ENCODE results near the gene PVRIG.

The PVRIG gene

DNA sequence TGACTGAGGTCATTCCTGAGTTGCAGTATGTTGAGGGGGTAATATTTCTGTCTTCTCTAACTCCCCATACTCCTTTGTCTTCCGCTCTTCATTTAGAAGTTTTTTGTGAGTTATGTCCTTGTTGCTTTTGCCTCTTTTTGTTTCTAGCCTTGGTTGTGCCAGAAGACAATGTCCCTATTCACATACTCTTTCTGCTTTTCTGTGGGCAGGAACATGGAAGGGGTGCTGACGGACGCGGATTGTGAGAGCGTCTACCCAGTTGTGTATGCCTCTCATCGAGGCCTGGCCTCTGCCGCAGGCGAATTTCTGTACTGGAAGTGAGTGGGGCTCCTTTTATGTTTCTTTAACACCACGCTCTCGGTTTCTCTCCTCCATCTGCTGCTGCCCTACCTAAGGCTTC is 21.5 kb upstream of the PVRIG start:
- ChIA-PET POLR2A (no interaction called here), CTCF (no interaction called here)
- no peak for DNase-seq (ENCODE audit: extremely low spot score)
- no peak for TF ChIP-seq SUZ12 (IDR thresholded peaks at IDR 0.05)
- TF ChIP-seq LEF1 (IDR thresholded peaks at IDR 0.05; ENCODE audit: borderline replicate concordance): no peak
- TF ChIP-seq, protein P1, sequence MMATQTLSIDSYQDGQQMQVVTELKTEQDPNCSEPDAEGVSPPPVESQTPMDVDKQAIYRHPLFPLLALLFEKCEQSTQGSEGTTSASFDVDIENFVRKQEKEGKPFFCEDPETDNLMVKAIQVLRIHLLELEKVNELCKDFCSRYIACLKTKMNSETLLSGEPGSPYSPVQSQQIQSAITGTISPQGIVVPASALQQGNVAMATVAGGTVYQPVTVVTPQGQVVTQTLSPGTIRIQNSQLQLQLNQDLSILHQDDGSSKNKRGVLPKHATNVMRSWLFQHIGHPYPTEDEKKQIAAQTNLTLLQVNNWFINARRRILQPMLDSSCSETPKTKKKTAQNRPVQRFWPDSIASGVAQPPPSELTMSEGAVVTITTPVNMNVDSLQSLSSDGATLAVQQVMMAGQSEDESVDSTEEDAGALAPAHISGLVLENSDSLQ (IDR thresholded peaks at IDR 0.05): no peak
- no peak for TF ChIP-seq FOXM1 (IDR thresholded peaks at IDR 0.05; ENCODE audit: borderline replicate concordance)
- no peak for TF ChIP-seq ELF4 (IDR thresholded peaks at IDR 0.05)
- no peak for TF ChIP-seq ZNF384 (IDR thresholded peaks at IDR 0.05)
- TF ChIP-seq ARNT (IDR thresholded peaks at IDR 0.05): no peak
- no peak for TF ChIP-seq BHLHE40 (IDR thresholded peaks at IDR 0.05; ENCODE audit: borderline replicate concordance)
- TF ChIP-seq HDGF (IDR thresholded peaks at IDR 0.05; ENCODE audit: borderline replicate concordance): no peak
- no peak for TF ChIP-seq FOXK2 (IDR thresholded peaks at IDR 0.05)
- no peak for TF ChIP-seq L3MBTL2 (conservative IDR thresholded peaks at IDR 0.05)
- no peak for TF ChIP-seq TARDBP (IDR thresholded peaks at IDR 0.05)
- no peak for TF ChIP-seq CTBP1 (IDR thresholded peaks at IDR 0.05; ENCODE audit: borderline replicate concordance)
- TF ChIP-seq SP1 (IDR thresholded peaks at IDR 0.05): no peak
- TF ChIP-seq NFRKB (IDR thresholded peaks at IDR 0.05): no peak
- no peak for TF ChIP-seq FOXA1 (IDR thresholded peaks at IDR 0.05)

DNA sequence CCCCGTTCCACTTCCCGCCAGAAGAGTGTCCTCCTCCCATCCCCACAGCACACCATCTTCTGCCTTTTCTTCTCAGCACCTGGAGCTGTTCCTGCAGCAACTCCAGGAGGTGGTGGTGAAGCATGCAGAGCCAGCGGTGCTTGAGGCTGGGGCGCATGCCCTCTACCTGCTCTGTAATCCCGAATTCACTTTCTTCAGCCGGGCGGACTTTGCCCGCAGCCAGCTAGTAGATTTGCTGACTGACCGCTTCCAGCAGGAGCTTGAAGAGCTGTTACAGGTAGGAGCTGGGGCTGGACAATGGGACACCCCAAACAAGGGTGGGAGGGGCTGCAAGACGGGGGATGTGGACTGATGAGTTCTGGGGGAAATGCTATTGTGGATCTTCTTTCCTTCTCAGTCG is 19.1 kb upstream of the PVRIG start:
- DNase-seq (ENCODE audit: extremely low spot score): no peak
- ChIA-PET POLR2A (interaction anchor here (1.5 kb wide), 1 partner anchor 11 kb away, joined by 3 read pairs; no protein-coding TSS in a partner anchor), CTCF (no interaction called here)
- TF ChIP-seq FOXK2 (IDR thresholded peaks at IDR 0.05) (no peak), FOXA1 (IDR thresholded peaks at IDR 0.05) (no peak), SUZ12 (IDR thresholded peaks at IDR 0.05) (no peak), ELF4 (IDR thresholded peaks at IDR 0.05) (no peak), L3MBTL2 (conservative IDR thresholded peaks at IDR 0.05) (no peak), SP1 (IDR thresholded peaks at IDR 0.05) (no peak), ARNT (IDR thresholded peaks at IDR 0.05) (no peak), NFRKB (IDR thresholded peaks at IDR 0.05) (no peak), LEF1 (IDR thresholded peaks at IDR 0.05; ENCODE audit: borderline replicate concordance) (no peak), ZNF384 (IDR thresholded peaks at IDR 0.05) (no peak), BHLHE40 (IDR thresholded peaks at IDR 0.05; ENCODE audit: borderline replicate concordance) (no peak), CTBP1 (IDR thresholded peaks at IDR 0.05; ENCODE audit: borderline replicate concordance) (no peak), TARDBP (IDR thresholded peaks at IDR 0.05) (no peak)

DNA sequence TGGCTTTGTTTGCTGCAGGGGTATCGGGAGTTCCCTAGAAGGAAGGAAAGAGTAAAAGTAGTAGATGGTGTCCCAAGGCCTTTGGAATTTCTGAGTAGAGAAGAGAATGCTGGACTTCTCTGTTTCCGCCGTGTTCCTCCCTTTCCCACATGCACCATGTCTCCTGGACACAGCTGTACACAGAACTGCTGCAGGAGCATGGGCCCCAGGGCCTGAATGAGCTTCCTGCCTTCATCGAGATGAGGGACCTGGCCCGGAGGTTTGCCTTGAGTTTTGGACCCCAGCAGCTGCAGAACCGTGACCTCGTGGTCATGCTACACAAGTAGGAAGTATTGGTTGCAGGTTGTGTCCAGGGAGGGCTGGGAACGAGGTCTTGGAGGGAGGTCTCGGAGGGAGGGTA is 15.3 kb upstream of the PVRIG start:
- no peak for TF ChIP-seq HDGF (IDR thresholded peaks at IDR 0.05; ENCODE audit: borderline replicate concordance)
- TF ChIP-seq FOXA1 (IDR thresholded peaks at IDR 0.05): no peak
- no peak for TF ChIP-seq SUZ12 (IDR thresholded peaks at IDR 0.05)
- no peak for TF ChIP-seq CTBP1 (IDR thresholded peaks at IDR 0.05; ENCODE audit: borderline replicate concordance)
- TF ChIP-seq ARNT (IDR thresholded peaks at IDR 0.05): no peak
- no peak for TF ChIP-seq NFRKB (IDR thresholded peaks at IDR 0.05)
- no peak for TF ChIP-seq SP1 (IDR thresholded peaks at IDR 0.05)
- TF ChIP-seq FOXM1 (IDR thresholded peaks at IDR 0.05; ENCODE audit: borderline replicate concordance): no peak
- no peak for TF ChIP-seq L3MBTL2 (conservative IDR thresholded peaks at IDR 0.05)
- TF ChIP-seq BHLHE40 (IDR thresholded peaks at IDR 0.05; ENCODE audit: borderline replicate concordance): no peak
- no peak for TF ChIP-seq TARDBP (IDR thresholded peaks at IDR 0.05)
- TF ChIP-seq, protein P1 (IDR thresholded peaks at IDR 0.05): no peak
- ChIA-PET POLR2A (no interaction called here), CTCF (no interaction called here)
- DNase-seq (ENCODE audit: extremely low spot score): no peak

- CTCF ChIA-PET: interaction anchor here (1.5 to 1.8 kb wide), 2 partner anchors 20 to 76 kb away, joined by 3 to 5 read pairs; no protein-coding TSS in a partner anchor
- TF ChIP-seq ELF4 (IDR thresholded peaks at IDR 0.05): no peak
- DNase-seq (ENCODE audit: extremely low spot score): no peak
- POLR2A ChIA-PET: no interaction called here
These were observed 10.8 kb upstream of the PVRIG start for GRCh38 chr7:100208911-100209408.

DNA sequence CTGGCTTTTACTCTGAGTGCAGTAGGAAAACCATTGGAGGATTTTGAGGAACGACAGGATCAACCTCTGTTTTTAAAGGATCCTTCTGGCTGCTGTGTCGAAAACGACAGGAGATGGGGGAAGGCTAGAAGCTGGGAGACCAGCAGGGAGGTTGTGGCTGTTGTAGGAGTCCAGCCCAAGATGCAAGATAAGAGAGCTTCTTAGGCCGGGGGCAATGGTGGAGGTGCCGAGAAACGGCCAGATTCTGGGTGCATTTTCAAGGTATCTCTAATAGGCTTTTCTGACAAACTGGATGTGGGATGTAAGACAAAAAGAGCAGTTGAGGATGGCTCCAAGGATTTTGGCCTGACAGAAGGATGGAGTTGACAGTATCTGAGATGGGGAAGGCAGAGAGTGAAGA is 10.3 kb upstream of the PVRIG start:
- DNase-seq (ENCODE audit: extremely low spot score): no peak

DNA sequence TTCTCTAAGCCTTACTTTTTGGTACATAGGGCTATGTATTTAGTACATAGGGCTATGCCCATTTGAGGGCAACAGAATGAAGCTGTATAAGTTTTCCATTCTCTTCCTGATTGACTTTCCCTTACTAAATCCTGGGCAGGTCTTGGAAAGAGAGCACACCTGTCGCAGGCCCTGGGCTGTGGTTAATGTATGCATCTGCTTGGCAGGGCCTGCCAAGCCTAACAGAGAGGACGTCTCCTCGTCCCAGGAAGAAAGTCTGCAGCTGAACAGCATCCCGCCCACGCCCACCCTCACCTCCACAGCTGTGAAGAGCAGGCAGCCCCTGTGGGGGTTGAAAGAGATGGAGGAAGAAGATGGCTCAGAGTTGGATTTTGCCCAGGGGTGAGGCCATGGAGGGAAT is 8.9 kb upstream of the PVRIG start:
- DNase-seq (ENCODE audit: extremely low spot score): no peak
- POLR2A ChIA-PET: interaction anchor here (1.0 kb wide), 1 partner anchor 62 kb away, joined by 3 read pairs; the partner anchor contains the start of gene LAMTOR4
- TF ChIP-seq LEF1 (IDR thresholded peaks at IDR 0.05; ENCODE audit: borderline replicate concordance) (no peak), HDGF (IDR thresholded peaks at IDR 0.05; ENCODE audit: borderline replicate concordance) (no peak), BHLHE40 (IDR thresholded peaks at IDR 0.05; ENCODE audit: borderline replicate concordance) (no peak), ZNF384 (IDR thresholded peaks at IDR 0.05) (no peak), ARNT (IDR thresholded peaks at IDR 0.05) (no peak), CTBP1 (IDR thresholded peaks at IDR 0.05; ENCODE audit: borderline replicate concordance) (no peak), TARDBP (IDR thresholded peaks at IDR 0.05) (no peak), FOXA1 (IDR thresholded peaks at IDR 0.05) (no peak), SUZ12 (IDR thresholded peaks at IDR 0.05) (no peak), ELF4 (IDR thresholded peaks at IDR 0.05) (no peak), SP1 (IDR thresholded peaks at IDR 0.05) (no peak), FOXK2 (IDR thresholded peaks at IDR 0.05) (no peak), FOXM1 (IDR thresholded peaks at IDR 0.05; ENCODE audit: borderline replicate concordance) (no peak), NFRKB (IDR thresholded peaks at IDR 0.05) (no peak), L3MBTL2 (conservative IDR thresholded peaks at IDR 0.05) (no peak)
- TF ChIP-seq, protein P1 (IDR thresholded peaks at IDR 0.05): no peak
- CTCF ChIA-PET: interaction anchor here (1.8 kb wide), 1 partner anchor 78 kb away, joined by 5 read pairs; no protein-coding TSS in a partner anchor

More for the DNA sequence above, 10.3 kb upstream of the PVRIG start:
- ChIA-PET CTCF (interaction anchor here (1.2 to 1.8 kb wide), 3 partner anchors 9 to 77 kb away, joined by 3 to 5 read pairs (median 5); no protein-coding TSS in a partner anchor), POLR2A (interaction anchor here (1.1 kb wide), 1 partner anchor 108 kb away, joined by 3 read pairs; the partner anchor contains the start of genes AP4M1 and MCM7)
- TF ChIP-seq, protein P1 (IDR thresholded peaks at IDR 0.05): no peak
- TF ChIP-seq LEF1 (IDR thresholded peaks at IDR 0.05; ENCODE audit: borderline replicate concordance): no peak
